Naive B cell (primary cell): ENCODE results near the gene ME3. TPM values are rescaled to one million over a fixed set of nuclear protein-coding genes. Genes with fewer than 3 reads are reported as not detected.

Experiments used
- ATAC-seq, 2 donors: fragments of 150-1000 bp; cut with Tn5 transposase; 2 replicates each; pipeline ENCODE4 v1.10.0; 2021; ENCODE audit warnings: low read depth in 2 of 2, mild to moderate bottlenecking in 2 of 2, moderate library complexity in 2 of 2
- DNase-seq: peaks from one replicate; pipeline ENCODE4 v3.0.0; 2022
- H3K27ac Mint-ChIP-seq, 6 donors: one replicate each; pipeline ENCODE4 v1.8.0; 2020 to 2022; ENCODE audit warnings: mild to moderate bottlenecking in 6 of 6, mixed read lengths in 6 of 6, moderate library complexity in 5 of 6, inconsistent platforms in 2 of 6
- H3K27me3 Mint-ChIP-seq, 3 donors: one replicate each; pipeline ENCODE4 v1.8.0; 2021 to 2022; ENCODE audit warnings: mixed read lengths in 3 of 3, mild to moderate bottlenecking in 1 of 3
- H3K36me3 Mint-ChIP-seq, 2 donors: one replicate each; pipeline ENCODE4 v1.8.0; 2020 to 2022; ENCODE audit warnings: mixed read lengths in 2 of 2, inconsistent platforms in 1 of 2, mild to moderate bottlenecking in 1 of 2
- H3K4me1 Mint-ChIP-seq, 3 donors: one replicate each; pipeline ENCODE4 v1.8.0; 2020 to 2022; ENCODE audit warnings: mixed read lengths in 3 of 3, inconsistent platforms in 1 of 3, mild to moderate bottlenecking in 1 of 3, moderate library complexity in 1 of 3
- H3K4me3 Mint-ChIP-seq, 8 donors: one replicate each; pipeline ENCODE4 v1.8.0; 2020 to 2022; ENCODE audit warnings: mild to moderate bottlenecking in 8 of 8, mixed read lengths in 8 of 8, moderate library complexity in 8 of 8, inconsistent platforms in 2 of 8
- H3K9me3 Mint-ChIP-seq, 7 donors: one replicate each; pipeline ENCODE4 v1.8.0; 2020 to 2022; ENCODE audit warnings: mixed read lengths in 7 of 7, mild to moderate bottlenecking in 5 of 7, inconsistent platforms in 2 of 7, moderate library complexity in 1 of 7
- polyA plus RNA-seq, 6 donors: library from polyadenylated mRNA; unstranded; fragments of 300-500 nt; fragmentation: Illumina TruSeq; gene quantifications; one replicate each; pipeline ENCODE4 v1.2.3, GENCODE V29; 2021; ENCODE audit warnings: low read depth in 6 of 6

The ME3 gene
- polyA plus RNA-seq, 6 donors from 2014 or later, result not detected

DNA sequence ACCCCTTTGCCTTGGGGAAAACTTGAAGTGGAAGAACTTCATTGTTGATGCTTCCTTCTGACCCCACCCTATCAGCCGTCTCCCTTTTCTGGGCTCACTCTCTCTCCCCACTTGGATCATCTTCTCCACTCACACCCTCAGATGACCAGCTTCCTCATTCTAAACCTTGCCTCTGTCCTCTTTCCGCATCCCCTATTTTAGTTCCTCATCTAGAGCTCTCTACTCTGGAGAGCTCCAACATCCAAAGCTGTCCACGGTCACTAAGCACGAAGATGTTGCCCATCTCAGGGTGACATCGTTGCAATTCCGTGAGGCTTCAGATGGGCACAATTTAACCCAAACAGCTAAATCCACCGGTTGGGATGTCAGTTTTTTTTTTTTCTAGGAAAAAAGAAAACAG lies 31.6 kb upstream of the ME3 start:
- Mint-ChIP-seq H3K27ac (no peak overlapping the region), H3K4me3 (no peak overlapping the region), H3K9me3 (no peaks in the 10 kb centered on the region), H3K4me1 (no peaks in the 10 kb centered on the region), H3K36me3 (no peaks in the 10 kb centered on the region), H3K27me3 (peaks cover 0 to 4% (median 0%) of the 10 kb centered on the region in 3 donors)
- DNase-seq (no peak), ATAC-seq (no peak)

GRCh38 chr11:86702220-86702983 lies 30.0 kb upstream of the ME3 start:
- no peak overlapping the region for H3K4me3 Mint-ChIP-seq
- no peak for ATAC-seq
- no peak for DNase-seq
- no peaks in the 10 kb centered on the region for H3K36me3 Mint-ChIP-seq
- H3K9me3 Mint-ChIP-seq, result no peaks in the 10 kb centered on the region
- H3K27me3 Mint-ChIP-seq, result peaks cover 0 to 4% (median 0%) of the 10 kb centered on the region in 3 donors
- no peak overlapping the region for H3K27ac Mint-ChIP-seq
- H3K4me1 Mint-ChIP-seq, result no peaks in the 10 kb centered on the region

DNA sequence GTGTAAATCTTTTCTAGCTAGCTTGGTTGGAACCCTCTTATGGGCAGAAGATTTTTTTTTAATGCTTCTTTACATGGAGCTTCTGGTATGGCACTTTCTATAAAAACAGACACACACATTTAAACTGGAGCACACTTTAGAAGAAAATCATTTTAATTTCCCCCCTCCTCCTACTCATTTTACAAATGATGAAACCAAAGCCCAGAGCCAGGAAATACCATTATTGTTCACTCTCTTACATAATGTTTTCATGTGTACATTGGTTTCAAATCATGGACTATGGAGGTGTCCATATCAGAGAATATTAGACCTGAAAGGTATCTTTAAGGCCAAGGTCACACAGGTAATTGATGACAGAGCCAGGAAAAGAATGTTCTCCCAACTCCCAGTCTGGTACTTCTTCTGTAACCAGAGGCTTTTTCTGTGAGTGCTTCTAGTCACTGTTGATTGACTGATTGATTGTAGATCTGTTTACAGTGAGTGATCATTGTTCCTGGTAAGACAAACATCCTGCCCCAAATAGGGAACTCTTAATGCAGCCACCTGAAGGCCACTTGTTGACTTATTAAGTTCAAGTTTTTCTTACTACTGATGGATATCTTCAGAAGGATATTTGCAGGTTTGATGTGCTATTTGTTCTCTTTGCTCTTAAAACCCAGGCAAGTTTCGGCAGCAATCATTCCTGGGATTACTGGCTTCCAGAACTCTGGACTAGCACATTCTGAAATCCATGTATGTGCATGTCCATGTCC lies 26.8 kb upstream of the ME3 start:
- Mint-ChIP-seq H3K27me3 (no peaks in the 10 kb centered on the region), H3K4me3 (no peak overlapping the region), H3K36me3 (no peaks in the 10 kb centered on the region), H3K4me1 (no peaks in the 10 kb centered on the region), H3K27ac (no peak overlapping the region), H3K9me3 (no peaks in the 10 kb centered on the region)
- ATAC-seq, result no peak
- DNase-seq, result no peak

DNA sequence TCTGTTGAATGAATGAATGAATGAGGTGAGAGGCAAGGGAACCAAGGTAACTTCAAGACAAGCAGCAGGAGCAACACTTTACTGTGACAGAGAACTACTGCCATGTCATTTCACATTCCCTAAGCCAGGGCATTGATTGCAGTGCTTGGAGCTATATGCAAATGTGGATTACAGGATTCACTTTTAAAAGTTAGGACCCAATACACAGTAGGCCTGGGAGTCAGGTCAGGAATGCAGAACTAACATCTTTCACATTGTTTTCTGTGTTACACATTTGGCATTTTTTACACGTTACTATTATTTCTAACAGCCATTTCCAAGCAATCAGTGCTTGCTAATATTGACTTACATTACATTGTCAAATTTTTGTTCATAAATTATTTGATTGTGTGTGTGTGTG lies 26.2 kb upstream of the ME3 start:
- no peak for ATAC-seq
- H3K4me3 Mint-ChIP-seq, result no peak overlapping the region
- no peaks in the 10 kb centered on the region for H3K36me3 Mint-ChIP-seq
- H3K27ac Mint-ChIP-seq, result no peak overlapping the region
- H3K27me3 Mint-ChIP-seq, result no peaks in the 10 kb centered on the region
- H3K9me3 Mint-ChIP-seq, result no peaks in the 10 kb centered on the region
- no peaks in the 10 kb centered on the region for H3K4me1 Mint-ChIP-seq
- no peak for DNase-seq

DNA sequence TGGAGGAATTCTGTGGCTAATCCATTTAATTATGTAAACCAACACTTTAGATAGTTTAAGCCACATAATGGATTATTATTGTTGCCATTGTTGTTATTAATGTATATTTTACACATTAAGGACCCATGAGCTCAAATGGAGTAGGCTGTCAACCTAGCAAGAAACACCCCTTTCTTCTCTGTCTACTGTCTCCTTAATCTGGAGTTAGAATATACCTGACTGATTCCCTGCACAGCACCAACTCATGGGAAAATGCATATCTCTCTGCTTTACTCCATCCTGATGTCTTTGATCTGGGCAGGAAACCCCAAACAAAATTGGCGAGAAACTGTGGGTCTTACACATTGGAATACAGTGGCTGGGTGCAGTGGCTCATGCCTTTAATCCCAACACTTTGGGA lies 24.0 kb upstream of the ME3 start:
- H3K36me3 Mint-ChIP-seq, result no peaks in the 10 kb centered on the region
- DNase-seq, result no peak
- H3K4me3 Mint-ChIP-seq, result no peak overlapping the region
- no peaks in the 10 kb centered on the region for H3K27me3 Mint-ChIP-seq
- no peak overlapping the region for H3K27ac Mint-ChIP-seq
- H3K9me3 Mint-ChIP-seq, result no peaks in the 10 kb centered on the region
- H3K4me1 Mint-ChIP-seq, result no peaks in the 10 kb centered on the region
- no peak for ATAC-seq

DNA sequence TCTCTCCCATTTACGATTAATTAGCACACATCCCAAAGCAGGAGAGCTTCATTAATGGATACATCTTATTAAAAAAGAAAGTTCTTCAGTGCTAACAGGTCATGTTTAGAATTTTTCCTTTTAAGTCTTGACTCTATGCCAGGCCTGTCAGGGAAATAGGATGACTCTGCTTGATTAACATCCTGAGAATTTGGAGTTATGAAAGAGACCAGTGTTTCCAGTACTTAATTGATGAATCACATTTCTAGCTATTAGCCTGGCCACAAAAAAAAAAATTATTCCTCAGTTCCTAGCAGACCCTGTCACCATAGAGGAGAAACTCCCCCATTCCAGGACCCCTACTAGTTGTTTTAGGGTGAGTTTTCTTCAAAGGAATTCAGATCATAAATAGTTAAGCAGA lies 23.6 kb upstream of the ME3 start:
- H3K9me3 Mint-ChIP-seq, result no peaks in the 10 kb centered on the region
- H3K4me1 Mint-ChIP-seq, result no peaks in the 10 kb centered on the region
- no peak overlapping the region for H3K27ac Mint-ChIP-seq

GRCh38 chr11:86695373-86695772 lies 23.0 kb upstream of the ME3 start:
- H3K36me3 Mint-ChIP-seq, result no peaks in the 10 kb centered on the region
- no peak overlapping the region for H3K27ac Mint-ChIP-seq
- H3K4me1 Mint-ChIP-seq, result no peaks in the 10 kb centered on the region
- no peaks in the 10 kb centered on the region for H3K9me3 Mint-ChIP-seq
- no peak overlapping the region for H3K4me3 Mint-ChIP-seq
- DNase-seq (no peak), ATAC-seq (no peak)
- H3K27me3 Mint-ChIP-seq, result no peaks in the 10 kb centered on the region

More for the DNA sequence above, 23.6 kb upstream of the ME3 start:
- no peak overlapping the region for H3K4me3 Mint-ChIP-seq
- no peaks in the 10 kb centered on the region for H3K27me3 Mint-ChIP-seq
- no peaks in the 10 kb centered on the region for H3K36me3 Mint-ChIP-seq
- DNase-seq, result no peak
- ATAC-seq, result no peak

DNA sequence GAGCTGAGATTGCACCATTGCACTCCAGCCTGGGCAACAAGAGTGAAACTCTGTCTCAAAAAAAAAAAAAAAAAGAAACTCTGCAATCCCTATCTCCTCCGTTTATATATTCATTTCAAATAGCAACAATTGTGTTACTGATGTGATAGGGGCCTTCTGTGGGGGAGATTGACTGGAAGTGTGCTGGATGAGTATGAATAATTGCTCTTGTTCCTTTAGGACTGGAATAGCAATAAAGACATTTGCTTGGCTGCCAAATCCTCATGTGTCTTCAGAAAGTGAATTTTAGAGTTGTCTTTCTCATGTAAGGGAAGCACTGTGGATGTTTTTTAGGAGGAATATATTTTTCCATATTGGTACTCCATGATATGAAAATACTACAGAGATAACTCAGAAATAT lies 21.1 kb upstream of the ME3 start:
- no peak for ATAC-seq
- H3K36me3 Mint-ChIP-seq, result no peaks in the 10 kb centered on the region
- no peaks in the 10 kb centered on the region for H3K4me1 Mint-ChIP-seq
- H3K27me3 Mint-ChIP-seq, result no peaks in the 10 kb centered on the region
- H3K9me3 Mint-ChIP-seq, result no peaks in the 10 kb centered on the region
- no peak for DNase-seq
- H3K27ac Mint-ChIP-seq, result no peak overlapping the region
- no peak overlapping the region for H3K4me3 Mint-ChIP-seq

DNA sequence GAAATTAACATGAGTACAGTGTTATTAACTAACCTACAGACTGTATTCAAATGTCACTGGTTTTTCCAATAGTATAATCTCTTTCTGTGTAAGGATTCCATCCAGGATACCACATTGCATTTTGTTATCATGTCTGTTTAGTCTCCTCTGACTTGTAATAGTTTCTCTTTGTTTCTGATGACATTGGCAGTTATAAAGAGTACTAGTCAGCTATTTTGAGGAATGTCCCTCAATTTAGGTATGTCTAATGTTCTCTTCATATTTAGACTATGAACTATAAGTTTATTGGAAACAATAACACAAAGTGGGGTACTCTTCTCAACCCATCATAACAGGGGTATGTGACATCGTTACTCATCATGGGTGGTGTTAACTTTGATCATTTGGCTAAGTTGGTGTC lies 20.3 kb upstream of the ME3 start:
- Mint-ChIP-seq H3K36me3 (no peaks in the 10 kb centered on the region), H3K4me1 (no peaks in the 10 kb centered on the region), H3K9me3 (no peaks in the 10 kb centered on the region), H3K27me3 (no peaks in the 10 kb centered on the region), H3K27ac (no peak overlapping the region), H3K4me3 (no peak overlapping the region)
- DNase-seq, result no peak
- no peak for ATAC-seq

DNA sequence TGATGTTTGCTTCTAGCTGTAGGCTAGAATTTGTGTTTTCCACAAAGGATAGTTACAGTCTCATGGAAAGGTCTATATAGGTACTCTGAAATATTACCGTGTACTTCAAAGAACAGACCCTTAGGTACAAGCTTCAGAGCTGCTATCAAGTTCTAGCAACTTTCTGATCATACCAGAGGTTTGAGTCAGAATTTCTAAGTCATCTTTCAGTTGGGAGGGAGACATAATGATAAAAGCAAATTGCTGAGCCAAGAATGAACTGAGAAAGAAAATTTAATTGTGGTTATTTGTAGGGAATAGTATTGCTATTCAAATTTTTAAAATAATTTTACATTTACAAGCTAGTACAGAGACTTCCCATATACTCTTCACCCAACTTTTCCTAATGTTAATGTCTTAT lies 19.9 kb upstream of the ME3 start:
- ATAC-seq (no peak), DNase-seq (no peak)
- Mint-ChIP-seq H3K4me1 (no peaks in the 10 kb centered on the region), H3K36me3 (no peaks in the 10 kb centered on the region), H3K27me3 (no peaks in the 10 kb centered on the region), H3K27ac (no peak overlapping the region), H3K9me3 (no peaks in the 10 kb centered on the region), H3K4me3 (no peak overlapping the region)

DNA sequence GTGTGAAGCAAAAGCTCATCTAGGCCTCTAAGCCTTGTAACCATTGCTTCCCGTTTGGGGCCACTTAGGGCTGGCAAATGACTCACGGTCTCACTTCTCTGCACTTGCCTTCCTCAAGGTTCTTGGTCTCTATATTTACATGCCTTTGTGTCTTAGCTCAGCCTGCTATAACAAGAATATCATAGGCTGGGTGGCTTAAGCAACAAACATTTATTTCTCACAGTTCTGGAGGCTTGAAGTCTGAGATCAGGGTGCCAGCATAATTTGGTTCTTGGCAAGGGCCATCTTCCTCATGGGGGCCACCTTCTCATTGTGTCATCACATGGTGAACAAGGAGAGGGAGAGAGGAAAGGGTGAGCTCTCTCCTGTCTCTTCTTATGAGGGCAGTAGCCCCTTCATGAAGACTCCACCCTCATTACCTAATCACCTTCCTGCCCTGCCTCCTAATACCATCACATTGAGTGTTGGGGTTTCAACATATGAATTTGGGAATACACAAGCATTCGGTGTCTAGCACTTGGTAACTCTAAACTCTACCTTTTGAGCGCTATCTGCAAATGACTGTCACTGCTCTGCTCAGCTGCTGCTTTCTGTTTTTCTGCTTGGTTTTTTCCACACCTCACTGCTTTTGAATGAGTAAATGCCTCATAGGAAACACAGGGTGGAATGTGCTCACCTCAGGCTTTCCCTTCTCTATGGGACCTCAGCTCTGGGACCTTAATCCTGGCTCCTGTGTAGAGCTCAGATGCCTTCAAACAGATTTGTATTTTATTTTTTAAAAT lies 16.2 kb upstream of the ME3 start:
- H3K27me3 Mint-ChIP-seq, result no peaks in the 10 kb centered on the region
- H3K4me3 Mint-ChIP-seq, result no peak overlapping the region
- H3K4me1 Mint-ChIP-seq, result no peaks in the 10 kb centered on the region
- ATAC-seq (no peak), DNase-seq (no peak)
- H3K36me3 Mint-ChIP-seq, result no peaks in the 10 kb centered on the region
- no peak overlapping the region for H3K27ac Mint-ChIP-seq
- H3K9me3 Mint-ChIP-seq, result no peaks in the 10 kb centered on the region

GRCh38 chr11:86687185-86687778 lies 14.9 kb upstream of the ME3 start:
- H3K4me1 Mint-ChIP-seq, result no peaks in the 10 kb centered on the region
- ATAC-seq (no peak), DNase-seq (no peak)
- H3K9me3 Mint-ChIP-seq, result no peaks in the 10 kb centered on the region
- no peaks in the 10 kb centered on the region for H3K36me3 Mint-ChIP-seq
- no peak overlapping the region for H3K4me3 Mint-ChIP-seq
- H3K27ac Mint-ChIP-seq, result no peak overlapping the region
- H3K27me3 Mint-ChIP-seq, result no peaks in the 10 kb centered on the region

GRCh38 chr11:86686531-86686930 lies 14.1 kb upstream of the ME3 start:
- Mint-ChIP-seq H3K4me1 (no peaks in the 10 kb centered on the region), H3K4me3 (no peak overlapping the region), H3K27ac (no peak overlapping the region), H3K27me3 (no peaks in the 10 kb centered on the region), H3K9me3 (no peaks in the 10 kb centered on the region), H3K36me3 (no peaks in the 10 kb centered on the region)
- ATAC-seq (no peak), DNase-seq (no peak)

- Mint-ChIP-seq H3K27me3 (no peaks in the 10 kb centered on the region), H3K27ac (no peak overlapping the region), H3K36me3 (no peaks in the 10 kb centered on the region), H3K4me3 (no peak overlapping the region), H3K4me1 (no peaks in the 10 kb centered on the region), H3K9me3 (no peaks in the 10 kb centered on the region)
- no peak for DNase-seq
- no peak for ATAC-seq
Observed at GRCh38 chr11:86681483-86681756, 9.0 kb upstream of the ME3 start.
